GM19239 (cell line): ENCODE measurements around the gene MBD6.
"Not testable (repeated sequence)": the region's sequence is repeated elsewhere in the genome, so short reads cannot be mapped to it uniquely, and the experiment has no call there.

Source experiments
- DNase-seq: peaks from one replicate; pipeline ENCODE4 v3.0.0; 2011; ENCODE audit warnings: low spot score; ENCODE audit not compliant: insufficient read length
- FAIRE-seq: peaks from 2 replicates; lab custom pipeline; 2011; peaks lifted over from hg19 to GRCh38; lab: Jason Lieb, UNC

The MBD6 gene

DNA sequence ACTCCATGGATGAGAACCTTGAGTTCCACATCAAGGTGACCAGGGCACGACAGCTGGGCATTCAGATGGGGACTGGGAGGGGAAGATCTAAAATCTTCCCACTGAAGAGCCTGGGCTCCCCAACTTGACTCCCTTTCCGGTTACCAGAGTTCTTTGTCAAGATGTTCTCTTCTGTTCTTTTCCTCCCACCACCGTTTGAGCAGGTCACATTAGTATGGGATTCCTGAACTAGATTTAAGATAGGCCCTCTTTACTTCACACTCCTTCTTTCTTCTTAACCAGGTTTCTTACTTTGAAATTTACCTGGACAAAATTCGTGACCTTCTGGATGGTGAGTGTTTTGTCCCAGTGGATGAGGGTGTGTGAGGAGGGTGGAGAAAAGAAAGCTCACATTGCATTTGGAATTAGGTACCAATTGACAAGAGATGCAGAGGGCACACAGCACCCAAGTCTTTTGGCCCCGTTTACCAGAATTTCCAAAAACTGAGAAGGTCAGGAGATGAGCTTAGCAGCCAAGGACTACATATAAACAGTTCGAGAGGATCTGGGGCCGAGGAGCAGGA lies 41.6 kb downstream of the MBD6 start:
- FAIRE-seq = no peak

DNA sequence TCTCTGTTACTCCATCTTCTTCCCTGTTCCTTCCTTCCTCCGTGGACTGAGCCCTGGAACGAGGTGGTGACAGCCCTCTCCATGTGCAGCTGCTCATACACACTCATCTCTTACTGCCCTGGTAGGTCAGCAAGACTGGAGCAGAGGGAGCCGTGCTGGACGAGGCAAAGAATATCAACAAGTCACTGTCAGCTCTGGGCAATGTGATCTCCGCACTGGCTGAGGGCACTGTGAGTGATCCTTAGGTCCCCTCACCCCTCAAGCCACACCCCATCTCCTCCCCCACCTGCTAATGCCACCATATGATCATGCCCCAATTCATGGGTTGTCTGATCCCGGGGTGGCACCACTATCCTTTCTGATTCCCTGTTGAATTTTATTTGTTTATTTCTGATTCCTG lies 46.2 kb downstream of the MBD6 start:
- no peak for DNase-seq
- no peak for FAIRE-seq

More for the DNA sequence above, 41.6 kb downstream of the MBD6 start:
- no peak for DNase-seq

DNA sequence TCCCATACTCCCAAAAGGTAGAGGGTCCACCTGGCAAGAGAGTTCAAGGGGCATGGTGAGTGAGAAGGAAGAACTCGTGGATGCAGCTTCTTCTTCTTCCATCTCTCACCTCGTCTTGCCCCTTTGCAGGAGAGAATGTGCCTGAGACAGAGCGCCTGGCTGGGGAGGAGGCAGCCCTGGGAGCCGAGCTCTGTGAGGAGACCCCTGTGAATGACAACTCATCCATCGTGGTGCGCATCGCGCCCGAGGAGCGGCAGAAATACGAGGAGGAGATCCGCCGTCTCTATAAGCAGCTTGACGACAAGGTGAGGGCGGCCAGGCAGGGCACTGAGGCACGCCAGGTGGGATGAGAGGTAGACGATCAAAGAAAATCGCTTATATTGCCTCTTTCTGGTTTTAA lies 47.2 kb downstream of the MBD6 start:
- no peak for DNase-seq
- no peak for FAIRE-seq

DNA sequence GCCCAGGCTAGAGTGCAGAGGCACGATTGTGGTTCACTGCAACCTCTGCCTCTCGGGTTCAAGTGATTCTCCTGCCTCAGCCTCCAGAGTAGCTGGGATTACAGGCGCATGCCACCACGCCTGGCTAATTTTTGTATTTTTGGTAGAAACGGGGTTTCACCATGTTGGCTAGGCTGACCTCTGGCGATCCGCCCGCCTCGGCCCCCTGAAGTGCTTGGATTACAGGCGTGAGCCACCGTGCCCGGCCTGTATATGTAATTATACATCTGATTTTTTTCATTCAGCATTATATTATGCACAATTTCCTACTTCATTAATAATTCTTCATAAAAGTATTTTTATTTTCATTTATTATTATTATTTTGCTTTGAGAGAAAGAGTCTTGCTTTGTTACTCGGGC lies 47.8 kb downstream of the MBD6 start:
- DNase-seq, FAIRE-seq: not testable (repeated sequence)

DNA sequence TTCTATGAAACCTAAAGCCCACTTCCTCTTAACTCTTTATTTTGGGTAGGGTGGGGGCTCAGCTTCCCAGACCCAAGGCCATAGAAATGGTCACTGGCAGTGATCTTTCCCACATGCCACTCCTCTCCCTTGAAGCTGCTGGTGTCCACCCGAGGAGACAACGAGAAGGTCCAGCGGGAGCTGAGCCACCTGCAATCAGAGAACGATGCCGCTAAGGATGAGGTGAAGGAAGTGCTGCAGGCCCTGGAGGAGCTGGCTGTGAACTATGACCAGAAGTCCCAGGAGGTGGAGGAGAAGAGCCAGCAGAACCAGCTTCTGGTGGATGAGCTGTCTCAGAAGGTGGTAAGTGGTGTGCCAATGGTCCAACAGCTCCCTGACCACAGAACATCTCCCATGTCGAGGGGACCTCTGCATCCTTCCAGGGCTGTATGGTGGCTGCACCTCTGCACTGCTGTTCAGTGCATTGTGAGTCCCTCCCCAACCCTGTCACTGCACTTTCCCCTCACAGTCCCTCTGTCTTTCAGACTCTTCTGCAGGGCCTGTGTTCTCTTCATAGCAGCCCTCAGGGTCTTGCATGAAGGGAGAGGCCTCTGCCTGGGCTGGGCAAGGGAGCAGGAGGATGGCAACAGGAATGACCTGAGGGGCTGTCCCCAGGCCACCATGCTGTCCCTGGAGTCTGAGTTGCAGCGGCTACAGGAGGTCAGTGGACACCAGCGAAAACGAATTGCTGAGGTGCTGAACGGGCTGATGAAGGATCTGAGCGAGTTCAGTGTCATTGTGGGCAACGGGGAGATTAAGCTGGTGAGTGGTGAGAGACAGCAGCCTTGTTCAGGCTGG lies 49.5 kb downstream of the MBD6 start:
- DNase-seq = no peak
- FAIRE-seq = no peak

DNA sequence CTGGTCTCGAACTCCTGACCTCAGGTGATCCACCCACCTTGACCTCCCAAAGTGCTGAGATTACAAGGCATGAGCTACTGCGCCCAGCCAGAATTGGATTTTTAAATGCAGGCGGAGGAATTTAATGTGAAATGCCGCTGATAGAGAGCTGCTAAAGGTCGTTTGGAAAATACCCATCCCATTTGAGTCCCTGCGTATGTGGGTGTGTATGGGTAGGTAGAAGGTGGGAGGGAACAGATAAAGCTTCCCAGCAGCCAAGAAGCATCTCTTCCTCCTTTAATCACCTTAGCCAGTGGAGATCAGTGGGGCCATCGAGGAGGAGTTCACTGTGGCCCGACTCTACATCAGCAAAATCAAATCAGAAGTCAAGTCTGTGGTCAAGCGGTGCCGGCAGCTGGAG lies 52.2 kb downstream of the MBD6 start:
- FAIRE-seq = no peak
- DNase-seq = no peak

DNA sequence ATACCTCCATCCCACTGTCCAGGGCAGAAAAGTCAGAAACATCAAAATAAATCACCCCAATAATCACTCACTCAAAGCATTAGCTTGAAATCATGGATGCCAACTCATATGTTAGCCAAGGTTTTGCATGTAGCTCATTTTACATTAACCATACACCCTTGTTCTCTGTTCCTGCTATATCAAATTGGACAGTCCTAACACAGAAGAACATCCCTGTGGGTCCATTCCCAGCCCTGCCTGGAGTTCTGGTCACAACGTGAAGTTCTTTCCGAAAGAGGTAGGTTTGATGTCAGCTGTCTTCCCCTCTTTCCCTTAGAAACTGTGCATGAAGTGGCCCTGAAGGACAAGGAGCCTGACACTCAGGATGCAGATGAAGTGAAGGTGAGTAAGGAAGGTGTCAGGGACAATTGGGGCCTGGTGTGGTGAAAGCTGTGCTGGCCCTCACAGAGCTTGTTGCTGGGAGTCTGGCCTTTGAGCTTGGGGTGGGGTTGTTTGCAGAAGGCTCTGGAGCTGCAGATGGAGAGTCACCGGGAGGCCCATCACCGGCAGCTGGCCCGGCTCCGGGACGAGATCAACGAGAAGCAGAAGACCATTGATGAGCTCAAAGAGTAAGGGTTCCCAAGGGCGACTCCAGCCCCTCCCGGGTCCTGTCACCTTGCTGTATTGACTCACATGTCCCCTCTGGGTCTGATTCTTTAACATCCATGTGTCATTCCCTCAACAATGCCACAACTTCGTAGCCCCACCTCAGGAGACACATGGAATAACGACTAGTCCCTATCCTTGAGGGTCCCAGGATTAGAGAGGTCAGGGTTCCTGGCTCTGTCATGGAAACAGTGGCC lies 53.4 kb downstream of the MBD6 start:
- no peak for DNase-seq
- no peak for FAIRE-seq

DNA sequence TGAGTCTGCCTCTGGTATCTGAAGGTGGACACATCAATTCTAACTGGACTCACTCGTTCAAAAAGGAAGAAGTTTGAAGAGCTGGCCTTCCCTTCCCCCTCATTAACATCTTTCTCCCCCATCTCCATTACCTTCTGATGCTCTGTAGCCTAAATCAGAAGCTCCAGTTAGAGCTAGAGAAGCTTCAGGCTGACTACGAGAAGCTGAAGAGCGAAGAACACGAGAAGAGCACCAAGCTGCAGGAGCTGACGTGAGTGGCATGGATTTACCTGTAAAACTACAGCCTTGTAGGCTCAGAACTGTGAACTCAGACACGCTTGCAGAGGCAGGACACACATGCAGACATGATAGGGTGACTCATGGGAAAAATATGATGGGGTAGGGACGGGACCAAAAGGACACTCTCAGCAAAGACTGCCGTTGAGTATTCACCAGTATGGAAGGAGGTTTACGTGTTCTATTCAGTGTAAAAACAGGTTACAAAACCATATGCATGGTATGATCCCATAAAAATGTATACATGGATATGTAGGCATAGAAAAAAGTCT lies 54.1 kb downstream of the MBD6 start:
- no peak for DNase-seq

DNA sequence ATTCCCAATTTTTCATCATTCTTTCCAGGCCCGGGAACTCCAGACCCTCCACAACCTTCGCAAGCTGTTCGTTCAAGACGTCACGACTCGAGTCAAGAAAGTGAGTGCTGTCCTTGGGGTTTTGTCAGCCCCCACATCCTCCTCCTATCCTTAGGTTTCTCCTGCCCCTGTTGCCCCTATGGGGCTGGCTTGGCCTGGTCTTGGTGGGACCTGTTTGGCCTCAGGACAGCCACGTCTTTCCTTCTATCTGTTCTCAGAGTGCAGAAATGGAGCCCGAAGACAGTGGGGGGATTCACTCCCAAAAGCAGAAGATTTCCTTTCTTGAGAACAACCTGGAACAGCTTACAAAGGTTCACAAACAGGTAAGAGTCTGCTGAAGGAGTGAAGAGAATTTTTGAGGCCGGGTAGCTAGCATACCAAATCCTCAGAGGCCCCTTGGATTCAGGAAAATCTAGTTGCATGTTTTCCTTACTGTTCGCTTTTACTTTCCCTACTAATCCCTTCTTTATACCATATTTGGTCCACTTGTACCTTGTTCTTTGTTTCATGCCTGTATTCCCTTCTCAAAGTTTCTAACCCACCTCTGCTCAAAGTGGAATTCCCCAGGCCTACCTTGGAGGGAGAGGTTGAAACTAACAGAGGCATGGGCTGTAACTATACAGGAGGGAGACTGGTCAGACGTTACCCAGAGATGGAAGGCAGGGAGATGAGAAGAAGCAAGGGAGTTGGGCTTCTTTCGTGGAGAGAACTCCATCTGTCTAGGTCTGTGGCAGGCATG lies 55.5 kb downstream of the MBD6 start:
- FAIRE-seq (no peak), DNase-seq (no peak)

More for the DNA sequence above, 54.1 kb downstream of the MBD6 start:
- FAIRE-seq = no peak

DNA sequence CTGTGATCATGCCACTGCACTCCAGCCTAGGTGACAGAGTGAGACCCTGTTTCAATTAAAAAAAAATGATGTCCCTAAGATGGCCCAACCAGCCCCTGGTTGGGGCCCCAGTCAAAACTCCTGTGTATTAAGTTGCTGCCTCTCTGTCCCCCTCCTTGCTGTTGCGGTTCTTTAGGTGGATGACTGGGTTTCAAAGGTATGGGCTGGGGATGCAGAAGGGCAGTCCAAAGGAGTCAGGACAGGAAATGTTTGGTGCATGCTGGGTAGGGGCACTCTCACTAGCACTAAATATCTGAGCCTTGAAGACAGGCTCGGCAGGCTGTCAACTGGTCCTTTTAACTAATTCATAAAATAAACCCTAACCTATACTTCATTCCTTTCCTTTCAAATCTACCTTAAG lies 56.4 kb downstream of the MBD6 start:
- no peak for DNase-seq
- no peak for FAIRE-seq
